IMR-90 (cell line): ENCODE results near the gene GRAMD1B.
A peak's percentile ranks its signal among the peaks of the same experiment; 100 is the strongest.

Experiments used
- BHLHE40 ChIP-seq: fragments of 150-350 bp; IDR thresholded peaks from 2 replicates; pipeline ENCODE4 v1.6.1; 2016; ENCODE audit warnings: mild to moderate bottlenecking, low read depth, low read length
- CEBPB ChIP-seq: IDR thresholded peaks from 2 replicates; pipeline ENCODE4 v1.6.1; 2012; ENCODE audit warnings: low read depth, low read length, improper control_type of control experiment
- CHD1 ChIP-seq: IDR thresholded peaks from 2 replicates; pipeline ENCODE4 v1.6.1; 2012; ENCODE audit warnings: low read depth, low read length, improper control_type of control experiment
- CTCF ChIP-seq: conservative IDR thresholded peaks from 2 replicates; pipeline ENCODE4 v1.5.1; 2012; ENCODE audit warnings: mild to moderate bottlenecking, low read depth, low read length, improper control_type of control experiment
- FOS ChIP-seq: fragments of 150-350 bp; IDR thresholded peaks from 2 replicates; pipeline ENCODE4 v1.6.1; 2016; ENCODE audit warnings: low read depth, low read length
- MAFK ChIP-seq: IDR thresholded peaks from 2 replicates; pipeline ENCODE4 v1.6.1; 2012; ENCODE audit warnings: low read depth, low read length, improper control_type of control experiment
- MXI1 ChIP-seq: IDR thresholded peaks from 2 replicates; pipeline ENCODE4 v1.6.1; 2012; ENCODE audit warnings: low read depth, mild to moderate bottlenecking, low read length, moderate library complexity, borderline replicate concordance
- POLR2A ChIP-seq: IDR thresholded peaks from 2 replicates; pipeline ENCODE4 v1.6.1; 2012; ENCODE audit warnings: mild to moderate bottlenecking, low read depth, low read length
- RAD21 ChIP-seq: IDR thresholded peaks from 2 replicates; pipeline ENCODE4 v1.6.1; 2012; ENCODE audit warnings: low read length, improper control_type of control experiment
- RFX5 ChIP-seq: IDR thresholded peaks from 2 replicates; pipeline ENCODE4 v1.8.0; 2012; ENCODE audit warnings: low read depth, mild to moderate bottlenecking, low read length, moderate library complexity
- USF2 ChIP-seq: fragments of 150-350 bp; IDR thresholded peaks from 2 replicates; pipeline ENCODE4 v1.6.1; 2017; ENCODE audit warnings: mild to moderate bottlenecking, antibody characterized with exemption, low read length, low read depth

GRCh38 chr11:123511037-123511870 lies 81.2 kb downstream of the GRAMD1B start:
- TF ChIP-seq CTCF (peak; percentile 96), CHD1 (no peak), POLR2A (no peak; the same call in 1 of the 2 replicates), MXI1 (no peak), RFX5 (no peak), USF2 (no peak), CEBPB (no peak), BHLHE40 (no peak), MAFK (no peak), RAD21 (peak; percentile 85), FOS (no peak)
